B cell (primary cell): Measurements from ENCODE around the gene DCDC1. TPM values are rescaled to one million over a fixed set of nuclear protein-coding genes. Genes with fewer than 3 reads are reported as not detected.

Source experiments
- ATAC-seq: fragments of 200-7000 bp; cut with Tn5 transposase; one replicate; pipeline ENCODE4 v1.10.0; 2021; ENCODE audit warnings: low read depth, mild to moderate bottlenecking, moderate number of reproducible peaks, moderate library complexity
- CTCF ChIA-PET: fragments of 350-600 bp; sonication (Branson Sonifier 250); formaldehyde crosslinking; loops from one replicate; lab custom pipeline; 2021; ENCODE audit warnings: antibody characterized with exemption, inconsistent platforms; lab: Charles Lee
- POLR2A ChIA-PET: fragments of 350-600 bp; sonication (Branson Sonifier 250); formaldehyde crosslinking; loops from one replicate; lab custom pipeline; 2021; ENCODE audit warnings: antibody characterized with exemption; lab: Charles Lee
- DNase-seq: peaks from one replicate; pipeline ENCODE4 v3.0.0; 2013
- H2AFZ ChIP-seq: 2 replicates; pipeline ENCODE4 v1.6.1; 2012; ENCODE audit warnings: mild to moderate bottlenecking, low read depth, low read length; ENCODE audit not compliant: insufficient read depth, poor library complexity, severe bottlenecking
- H3K27ac ChIP-seq, 2 donors: 1 replicate in 1 of 2; 2 replicates in 1 of 2; pipeline ENCODE4 v1.5.1; 2012 to 2013; ENCODE audit warnings: low read length in 2 of 2, mild to moderate bottlenecking in 2 of 2, moderate library complexity in 1 of 2
- H3K27me3 ChIP-seq, 4 experiments: fragments of 200-600 bp in 1 of 4; sonication (generic) in 1 of 4; replicated peaks in 1 of 4; 1 replicate in 2 of 4; 2 replicates in 2 of 4; pipeline versions ENCODE4 v1.6.1 to v1.7.0; 2013 to 2016; ENCODE audit warnings: low read length in 3 of 4, mild to moderate bottlenecking in 2 of 4, mixed read lengths in 1 of 4, moderate library complexity in 1 of 4; ENCODE audit not compliant: insufficient read depth in 4 of 4, control insufficient read depth in 3 of 4; ENCODE audit errors: control extremely low read depth in 1 of 4
- H3K36me3 ChIP-seq, 2 experiments: replicated peaks in 1 of 2; 1 replicate in 1 of 2; 2 replicates in 1 of 2; pipeline versions ENCODE4 v1.6.1 to v1.7.1; 2013; ENCODE audit warnings: low read length in 1 of 2; ENCODE audit not compliant: insufficient read depth in 2 of 2, control insufficient read depth in 1 of 2; ENCODE audit errors: control extremely low read depth in 1 of 2, extremely low read depth in 1 of 2
- H3K4me1 ChIP-seq, 2 donors: fragments of 200-600 bp in 1 of 2; sonication (generic) in 1 of 2; 1 replicate in 1 of 2; 2 replicates in 1 of 2; pipeline versions ENCODE4 v1.5.1 to v1.6.1; 2013 to 2017; ENCODE audit warnings: low read length in 2 of 2; ENCODE audit not compliant: control insufficient read depth in 2 of 2, insufficient read depth in 2 of 2
- H3K4me2 ChIP-seq: replicated peaks from 2 replicates; pipeline ENCODE3; 2012; ENCODE audit warnings: mild to moderate bottlenecking, low read depth, low read length; ENCODE audit not compliant: poor library complexity, severe bottlenecking
- H3K4me3 ChIP-seq, 5 experiments: fragments of 200-600 bp in 1 of 5; sonication (generic) in 1 of 5; 1 replicate in 3 of 5; 2 replicates in 2 of 5; pipeline versions ENCODE4 v1.5.1 to v1.7.0; 2011 to 2016; ENCODE audit warnings: low read length in 4 of 5, mild to moderate bottlenecking in 4 of 5, low read depth in 2 of 5, control low read depth in 1 of 5, moderate library complexity in 1 of 5; ENCODE audit not compliant: insufficient read depth in 1 of 5; ENCODE audit errors: control extremely low read depth in 1 of 5, extremely low read depth in 1 of 5
- H3K79me2 ChIP-seq: fragments of 200-600 bp; sonication (generic); one replicate; pipeline ENCODE4 v1.6.0; 2016; ENCODE audit warnings: low read length; ENCODE audit not compliant: control insufficient read depth, insufficient read depth
- H3K9ac ChIP-seq: fragments of 200-600 bp; sonication (generic); 2 replicates; pipeline ENCODE4 v1.6.1; 2017; ENCODE audit warnings: mild to moderate bottlenecking, low read length, moderate library complexity
- H3K9me3 ChIP-seq, 3 donors: one replicate each; pipeline versions ENCODE4 v1.6.1 to v1.7.1; 2013; ENCODE audit warnings: low read length in 2 of 3; ENCODE audit not compliant: control insufficient read depth in 2 of 3, insufficient read depth in 1 of 3; ENCODE audit errors: control extremely low read depth in 1 of 3
- H4K20me1 ChIP-seq: 2 replicates; pipeline ENCODE4 v1.6.0; 2012; ENCODE audit warnings: mild to moderate bottlenecking, low read length; ENCODE audit not compliant: insufficient read depth, control insufficient read depth, poor library complexity, severe bottlenecking
- H3K27ac Mint-ChIP-seq: one replicate; pipeline ENCODE4 v1.8.0; 2021; ENCODE audit warnings: mixed read lengths
- H3K27me3 Mint-ChIP-seq: one replicate; pipeline ENCODE4 v1.8.0; 2021; ENCODE audit warnings: mixed read lengths
- H3K4me1 Mint-ChIP-seq: one replicate; pipeline ENCODE4 v1.8.0; 2021; ENCODE audit warnings: mixed read lengths
- H3K4me3 Mint-ChIP-seq: one replicate; pipeline ENCODE4 v1.8.0; 2021; ENCODE audit warnings: mixed read lengths
- H3K9me3 Mint-ChIP-seq: one replicate; pipeline ENCODE4 v1.8.0; 2022; ENCODE audit warnings: mixed read lengths; ENCODE audit not compliant: insufficient read depth
- CTCF ChIP-seq: fragments of 200-600 bp; IDR thresholded peaks from one replicate; pipeline ENCODE4 v1.8.0; 2022; ENCODE audit warnings: antibody characterized with exemption, mild to moderate bottlenecking
- EZH2 ChIP-seq: IDR thresholded peaks from 2 replicates; pipeline ENCODE4 v1.6.1; 2012; ENCODE audit warnings: borderline replicate concordance, low read depth, mild to moderate bottlenecking, moderate library complexity, low read length; ENCODE audit not compliant: insufficient read depth, poor library complexity, severe bottlenecking
- WGBS: methylation state at CpG from one replicate; pipeline ENCODE4 v1.1.5; 2013; ENCODE audit warnings: missing lambda C conversion rate; ENCODE audit not compliant: insufficient coverage; 5-methylcytosine and 5-hydroxymethylcytosine counted together
- intact Hi-C: fragments of 100-400 bp; cut with micrococcal nuclease; formaldehyde crosslinking; loops from one replicate; pipeline ENCODE4 v1.10.0; 2022
- polyA plus RNA-seq: library from polyadenylated mRNA; depleted of rRNA; stranded (reverse); fragments of >200 nt; gene quantifications from 2 replicates; pipeline ENCODE4 v1.2.3, GENCODE V29; 2012
- total RNA-seq, 2 donors: library from RNA; stranded (reverse); fragments of 120-200 nt in 1 of 2; gene quantifications; 1 replicate in 1 of 2; 2 replicates in 1 of 2; pipeline versions ENCODE4 v1.2.3 to v1.2.4, GENCODE V29; 2013 to 2022

DCDC1 gene
- total and polyA plus RNA-seq, 2 donors (not counting 1 experiment from before 2014, with no cell fraction given): not detected

- no peak overlapping the region for H3K27ac ChIP-seq
- H2AFZ ChIP-seq: no peak overlapping the region
- H3K36me3 ChIP-seq: no peaks in the 10 kb centered on the region
- no peak overlapping the region for H3K4me3 ChIP-seq
- H3K27me3 ChIP-seq: no peaks in the 10 kb centered on the region
- H3K79me2 ChIP-seq: no peaks in the 10 kb centered on the region
- intact Hi-C loops: no loop called here
- ATAC-seq: no peak
- ChIA-PET CTCF (no interaction called here), POLR2A (no interaction called here)
- no peaks in the 10 kb centered on the region for H4K20me1 ChIP-seq
- Mint-ChIP-seq H3K27ac (no peak overlapping the region), H3K4me3 (no peak overlapping the region), H3K9me3 (no peaks in the 10 kb centered on the region), H3K27me3 (no peaks in the 10 kb centered on the region), H3K4me1 (no peaks in the 10 kb centered on the region)
- TF ChIP-seq CTCF (no peak), EZH2 (no peak)
- no peaks in the 10 kb centered on the region for H3K9me3 ChIP-seq
- H3K4me1 ChIP-seq: no peaks in the 10 kb centered on the region
- no peak overlapping the region for H3K4me2 ChIP-seq
- no peak for DNase-seq
- H3K9ac ChIP-seq: no peak overlapping the region
Measured at GRCh38 chr11:31233425-31233824, 136.1 kb downstream of the DCDC1 start.

GRCh38 chr11:31231601-31232000 lies 137.9 kb downstream of the DCDC1 start:
- Histone ChIP-seq H3K4me1 (no peaks in the 10 kb centered on the region), H3K4me2 (no peak overlapping the region), H3K79me2 (no peaks in the 10 kb centered on the region), H3K36me3 (no peaks in the 10 kb centered on the region), H2AFZ (no peak overlapping the region), H3K27me3 (no peaks in the 10 kb centered on the region), H3K4me3 (no peak overlapping the region), H3K9me3 (no peaks in the 10 kb centered on the region), H3K27ac (no peak overlapping the region), H4K20me1 (no peaks in the 10 kb centered on the region), H3K9ac (no peak overlapping the region)
- POLR2A ChIA-PET: no interaction called here
- H3K4me1 Mint-ChIP-seq: no peaks in the 10 kb centered on the region
- no peak overlapping the region for H3K4me3 Mint-ChIP-seq
- DNase-seq: no peak
- CTCF ChIA-PET: no interaction called here
- no peaks in the 10 kb centered on the region for H3K9me3 Mint-ChIP-seq
- WGBS: no CpG with 5 or more reads among the region's 1 CpG
- H3K27ac Mint-ChIP-seq: no peak overlapping the region
- no peaks in the 10 kb centered on the region for H3K27me3 Mint-ChIP-seq
- TF ChIP-seq EZH2 (no peak), CTCF (no peak)
- intact Hi-C loops: no loop called here
- no peak for ATAC-seq
